Mesendoderm (in vitro differentiated cells): ENCODE data around the gene NPFF.

ENCODE experiments used
- DNase-seq: peaks from one replicate; pipeline ENCODE4 v3.0.0; 2013
- H2AK5ac ChIP-seq: 2 replicates; pipeline ENCODE4 v1.6.1; 2013; ENCODE audit warnings: low read length, inconsistent platforms
- H2BK120ac ChIP-seq: 2 replicates; pipeline ENCODE4 v1.6.1; 2013; ENCODE audit warnings: low read depth, mild to moderate bottlenecking, low read length, moderate library complexity, mixed read lengths
- H2BK15ac ChIP-seq: replicated peaks from 2 replicates; pipeline ENCODE4 v1.6.1; 2013; ENCODE audit warnings: low read depth, mild to moderate bottlenecking, moderate library complexity
- H2BK5ac ChIP-seq: 2 replicates; pipeline ENCODE4 v1.6.1; 2013; ENCODE audit warnings: low read length, inconsistent platforms
- H3K18ac ChIP-seq: 2 replicates; pipeline ENCODE4 v1.6.1; 2013; ENCODE audit warnings: mild to moderate bottlenecking, low read length, mixed read lengths
- H3K23ac ChIP-seq: one replicate; pipeline ENCODE4 v1.6.1; 2013; ENCODE audit warnings: low read length
- H3K27ac ChIP-seq: 2 replicates; pipeline ENCODE4 v1.5.1; 2013; ENCODE audit warnings: low read depth, mild to moderate bottlenecking, inconsistent platforms, low read length, moderate library complexity
- H3K27me3 ChIP-seq: 2 replicates; pipeline ENCODE4 v1.6.1; 2013; ENCODE audit warnings: low read length, control low read depth, mild to moderate bottlenecking, inconsistent platforms; ENCODE audit not compliant: insufficient read depth, poor library complexity
- H3K36me3 ChIP-seq: 2 replicates; pipeline ENCODE4 v1.6.1; 2013; ENCODE audit warnings: low read length, inconsistent platforms; ENCODE audit not compliant: control insufficient read depth, insufficient read depth
- H3K4ac ChIP-seq: one replicate; pipeline ENCODE4 v1.6.1; 2013; ENCODE audit warnings: low read depth, mild to moderate bottlenecking, low read length, moderate library complexity
- H3K4me1 ChIP-seq: 2 replicates; pipeline ENCODE4 v1.6.1; 2013; ENCODE audit warnings: low read depth, low read length, inconsistent platforms; ENCODE audit not compliant: control insufficient read depth
- H3K4me2 ChIP-seq: 2 replicates; pipeline ENCODE4 v1.6.1; 2013; ENCODE audit warnings: low read length
- H3K4me3 ChIP-seq: 2 replicates; pipeline ENCODE4 v1.5.1; 2013; ENCODE audit warnings: mild to moderate bottlenecking, low read length
- H3K56ac ChIP-seq: one replicate; pipeline ENCODE4 v1.6.1; 2013; ENCODE audit warnings: low read length
- H3K79me1 ChIP-seq: 2 replicates; pipeline ENCODE4 v1.6.1; 2013; ENCODE audit warnings: low read length, inconsistent platforms
- H3K79me2 ChIP-seq: 2 replicates; pipeline ENCODE4 v1.6.1; 2013; ENCODE audit warnings: mild to moderate bottlenecking, low read length; ENCODE audit not compliant: control insufficient read depth, insufficient read depth
- H3K9ac ChIP-seq: 2 replicates; pipeline ENCODE4 v1.6.1; 2013; ENCODE audit warnings: low read length, inconsistent platforms
- H4K5ac ChIP-seq: one replicate; pipeline ENCODE4 v1.6.1; 2013; ENCODE audit warnings: low read length
- H4K8ac ChIP-seq: one replicate; pipeline ENCODE4 v1.6.1; 2013; ENCODE audit warnings: low read depth, mild to moderate bottlenecking, control low read depth, low read length, moderate library complexity
- WGBS: extraction: QIAGEN DNeasy Blood & Tissue Kit; methylation state at CpG from one replicate; pipeline ENCODE4 v1.1.7; 2013; ENCODE audit warnings: low lambda C conversion rate, missing lambda C conversion rate; ENCODE audit not compliant: insufficient coverage; ENCODE audit errors: extremely low coverage; 5-methylcytosine and 5-hydroxymethylcytosine counted together

Gene NPFF

DNA sequence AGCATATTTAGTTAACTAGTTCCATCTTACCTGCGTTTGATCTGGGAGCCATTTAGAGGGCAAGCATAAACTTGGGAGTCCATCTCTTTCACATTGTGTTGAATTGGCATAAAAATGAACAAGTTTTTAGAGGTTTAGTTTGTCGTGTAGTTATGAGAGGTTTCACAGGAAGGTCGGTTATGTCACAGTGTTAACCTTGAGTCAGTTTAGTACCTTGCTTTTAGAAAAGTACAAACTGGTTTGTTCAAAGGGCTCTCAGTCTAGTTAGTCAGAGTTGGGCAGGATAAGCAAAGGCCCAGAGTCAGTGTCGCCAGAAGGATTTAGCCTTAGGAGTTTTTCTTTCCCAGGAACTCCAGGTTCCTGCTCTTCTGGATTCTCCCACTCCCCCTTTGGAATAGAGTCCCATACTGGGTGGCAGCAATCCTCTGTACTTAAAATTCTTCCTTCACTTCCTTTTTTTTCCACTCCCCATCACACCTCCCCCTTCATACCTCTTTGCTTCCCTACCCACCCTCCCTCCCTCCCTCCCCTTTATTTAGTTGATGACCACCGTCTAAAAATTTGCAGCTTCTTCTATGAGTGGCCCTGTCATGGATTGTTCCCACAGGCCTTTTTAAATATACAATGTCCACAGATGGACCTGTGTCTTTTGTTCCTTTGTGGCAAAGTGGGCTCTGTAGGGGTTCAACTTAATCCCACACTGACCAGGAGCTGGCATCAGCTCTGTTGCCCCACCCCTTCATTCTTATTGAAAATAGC, 43.3 kb downstream of the NPFF start:
- H3K79me1 ChIP-seq, result peaks cover 37% of the 10 kb centered on the region
- peaks cover 54% of the 10 kb centered on the region for H3K79me2 ChIP-seq
- H3K9ac ChIP-seq, result no peak overlapping the region
- H3K4me2 ChIP-seq, result no peak overlapping the region
- no peak overlapping the region for H3K4me3 ChIP-seq
- no peak overlapping the region for H2BK5ac ChIP-seq
- no peak overlapping the region for H2AK5ac ChIP-seq
- H3K4me1 ChIP-seq, result peaks cover 2% of the 10 kb centered on the region
- H3K56ac ChIP-seq, result no peak overlapping the region
- no peak for DNase-seq
- H2BK120ac ChIP-seq, result no peak overlapping the region
- no peak overlapping the region for H3K4ac ChIP-seq
- H4K5ac ChIP-seq, result no peak overlapping the region
- H3K27ac ChIP-seq, result no peak overlapping the region
- H2BK15ac ChIP-seq, result no peak overlapping the region
- H4K8ac ChIP-seq, result no peak overlapping the region
- no peak overlapping the region for H3K18ac ChIP-seq
- H3K27me3 ChIP-seq, result no peaks in the 10 kb centered on the region
- H3K23ac ChIP-seq, result no peak overlapping the region
- WGBS, result 100% methylated on average over 2 of the region's 5 CpGs
- H3K36me3 ChIP-seq, result peaks cover 64% of the 10 kb centered on the region

GRCh38 chr12:53462935-53463334, 44.3 kb downstream of the NPFF start:
- Histone ChIP-seq H2AK5ac (no peak overlapping the region), H3K79me1 (peaks cover 34% of the 10 kb centered on the region), H3K4me3 (no peak overlapping the region), H2BK15ac (no peak overlapping the region), H3K36me3 (peaks cover 61% of the 10 kb centered on the region), H4K5ac (no peak overlapping the region), H3K9ac (no peak overlapping the region), H3K4ac (no peak overlapping the region), H3K23ac (no peak overlapping the region), H3K56ac (no peak overlapping the region), H4K8ac (no peak overlapping the region), H3K27me3 (no peaks in the 10 kb centered on the region), H3K27ac (no peak overlapping the region), H3K4me1 (peaks cover 2% of the 10 kb centered on the region), H3K4me2 (no peak overlapping the region), H2BK120ac (no peak overlapping the region), H2BK5ac (no peak overlapping the region), H3K79me2 (peaks cover 57% of the 10 kb centered on the region), H3K18ac (no peak overlapping the region)
- no CpG with 5 or more reads among the region's 3 CpGs for WGBS
- DNase-seq, result no peak

- no peak overlapping the region for H3K56ac ChIP-seq
- H3K4me2 ChIP-seq, result no peak overlapping the region
- no peak overlapping the region for H4K5ac ChIP-seq
- H3K36me3 ChIP-seq, result peaks cover 53% of the 10 kb centered on the region
- no peak overlapping the region for H2BK5ac ChIP-seq
- H3K23ac ChIP-seq, result no peak overlapping the region
- no peak overlapping the region for H3K4me3 ChIP-seq
- no peak overlapping the region for H2BK15ac ChIP-seq
- no peak overlapping the region for H3K4ac ChIP-seq
- H3K27me3 ChIP-seq, result no peaks in the 10 kb centered on the region
- no peak overlapping the region for H2AK5ac ChIP-seq
- H3K4me1 ChIP-seq, result peaks cover 2% of the 10 kb centered on the region
- DNase-seq, result no peak
- 100% methylated on average over 3 of the region's 8 CpGs for WGBS
- no peak overlapping the region for H2BK120ac ChIP-seq
- H3K79me1 ChIP-seq, result peaks cover 34% of the 10 kb centered on the region
- no peak overlapping the region for H3K9ac ChIP-seq
- H3K18ac ChIP-seq, result no peak overlapping the region
- H3K27ac ChIP-seq, result no peak overlapping the region
- H4K8ac ChIP-seq, result no peak overlapping the region
- peaks cover 56% of the 10 kb centered on the region for H3K79me2 ChIP-seq
Observed at GRCh38 chr12:53461591-53461990, 45.7 kb downstream of the NPFF start.

DNA sequence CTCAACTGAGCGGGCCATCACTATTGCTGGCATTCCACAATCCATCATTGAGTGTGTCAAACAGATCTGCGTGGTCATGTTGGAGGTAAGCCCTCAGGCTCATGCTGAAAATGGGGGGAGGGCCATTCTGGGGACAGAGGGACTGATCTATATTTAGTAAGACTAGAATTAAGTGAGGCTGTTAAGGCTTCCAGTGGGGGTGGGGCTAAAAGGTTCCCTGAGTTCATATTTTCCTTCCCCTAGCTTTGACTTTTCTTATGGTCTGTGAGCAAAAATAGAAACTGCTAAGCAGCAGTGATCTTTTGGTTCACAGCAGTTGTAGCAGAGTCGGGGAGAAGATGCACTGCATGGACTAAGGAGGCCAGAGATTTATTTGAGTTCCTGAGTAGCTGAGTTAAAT, 46.2 kb downstream of the NPFF start:
- no CpG with 5 or more reads among the region's 3 CpGs for WGBS
- peaks cover 32% of the 10 kb centered on the region for H3K79me1 ChIP-seq
- no peak overlapping the region for H4K5ac ChIP-seq
- no peak overlapping the region for H3K27ac ChIP-seq
- no peak overlapping the region for H4K8ac ChIP-seq
- H3K9ac ChIP-seq, result no peak overlapping the region
- H2BK15ac ChIP-seq, result no peak overlapping the region
- H2BK120ac ChIP-seq, result no peak overlapping the region
- no peak overlapping the region for H3K18ac ChIP-seq
- no peak overlapping the region for H3K4me3 ChIP-seq
- no peak for DNase-seq
- no peak overlapping the region for H2AK5ac ChIP-seq
- H2BK5ac ChIP-seq, result no peak overlapping the region
- no peaks in the 10 kb centered on the region for H3K27me3 ChIP-seq
- no peak overlapping the region for H3K4me2 ChIP-seq
- H3K36me3 ChIP-seq, result peaks cover 50% of the 10 kb centered on the region
- H3K4me1 ChIP-seq, result peaks cover 2% of the 10 kb centered on the region
- H3K4ac ChIP-seq, result no peak overlapping the region
- no peak overlapping the region for H3K56ac ChIP-seq
- H3K79me2 ChIP-seq, result peaks cover 57% of the 10 kb centered on the region
- no peak overlapping the region for H3K23ac ChIP-seq

GRCh38 chr12:53459097-53459496, 48.2 kb downstream of the NPFF start:
- Histone ChIP-seq H3K4me3 (no peak overlapping the region), H3K79me1 (peaks cover 35% of the 10 kb centered on the region), H2BK120ac (no peak overlapping the region), H4K5ac (no peak overlapping the region), H2AK5ac (no peak overlapping the region), H3K79me2 (peaks cover 62% of the 10 kb centered on the region), H3K27ac (no peak overlapping the region), H2BK15ac (no peak overlapping the region), H3K18ac (no peak overlapping the region), H3K4me2 (no peak overlapping the region), H2BK5ac (no peak overlapping the region), H3K27me3 (no peaks in the 10 kb centered on the region), H4K8ac (no peak overlapping the region), H3K9ac (no peak overlapping the region), H3K56ac (no peak overlapping the region), H3K36me3 (peaks cover 47% of the 10 kb centered on the region), H3K4me1 (peaks cover 4% of the 10 kb centered on the region), H3K23ac (no peak overlapping the region), H3K4ac (no peak overlapping the region)
- no CpG with 5 or more reads among the region's 4 CpGs for WGBS
- DNase-seq, result no peak
